HG02884 (cell line): ENCODE results near the gene CD163L1.
"Not testable (repeated sequence)": the region's sequence is repeated elsewhere in the genome, so short reads cannot be mapped to it uniquely, and the experiment has no call there.

Experiments
- ATAC-seq: cut with Tn5 transposase; IDR thresholded peaks from one replicate; pipeline ENCODE4 v1.9.1; 2021; ENCODE audit warnings: mild to moderate bottlenecking, moderate library complexity; ENCODE audit not compliant: unreplicated experiment

Gene CD163L1

GRCh38 chr12:7337790-7338189 lies 106.2 kb downstream of the CD163L1 start:
- ATAC-seq, result not testable (repeated sequence)

- ATAC-seq, result no peak
These were observed 116.0 kb downstream of the CD163L1 start for GRCh38 chr12:7327918-7328317.

GRCh38 chr12:7324176-7324575 lies 119.8 kb downstream of the CD163L1 start:
- ATAC-seq, result no peak

- no peak for ATAC-seq
These were observed 121.4 kb downstream of the CD163L1 start for GRCh38 chr12:7322599-7322998.

- ATAC-seq, result no peak
These were observed 122.3 kb downstream of the CD163L1 start for GRCh38 chr12:7321624-7322023.

- ATAC-seq, result no peak
These were observed 124.0 kb downstream of the CD163L1 start for GRCh38 chr12:7319930-7320329.

GRCh38 chr12:7310070-7310469 lies 133.9 kb downstream of the CD163L1 start:
- ATAC-seq, result no peak
